HG03025 (cell line): ENCODE results near the gene MARCHF3.
"Not testable (repeated sequence)": the region's sequence is repeated elsewhere in the genome, so short reads cannot be mapped to it uniquely, and the experiment has no call there.

Experiments
- ATAC-seq: cut with Tn5 transposase; IDR thresholded peaks from one replicate; pipeline ENCODE4 v1.9.1; 2021; ENCODE audit warnings: mild to moderate bottlenecking, moderate library complexity; ENCODE audit not compliant: unreplicated experiment, low FRiP score

Gene MARCHF3

DNA sequence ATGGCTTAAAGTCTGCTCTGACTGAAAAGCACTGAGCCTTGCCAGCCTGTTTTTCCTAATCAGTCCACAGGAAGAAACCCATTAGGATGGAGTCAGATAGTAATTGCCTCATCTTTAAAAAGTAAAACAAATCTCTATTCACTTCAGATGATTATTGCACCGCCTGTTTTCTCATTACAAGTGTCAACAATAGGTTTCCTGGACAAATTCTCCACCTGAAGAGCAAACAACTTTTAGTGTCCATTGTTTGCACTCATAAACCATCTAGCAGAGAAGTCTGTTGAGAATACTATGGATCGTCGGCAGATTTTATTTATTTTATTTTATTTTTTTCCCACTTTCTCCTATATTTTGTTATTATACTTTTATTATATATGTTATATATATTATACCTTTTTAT is 22.7 kb upstream of the MARCHF3 start:
- ATAC-seq: no peak

DNA sequence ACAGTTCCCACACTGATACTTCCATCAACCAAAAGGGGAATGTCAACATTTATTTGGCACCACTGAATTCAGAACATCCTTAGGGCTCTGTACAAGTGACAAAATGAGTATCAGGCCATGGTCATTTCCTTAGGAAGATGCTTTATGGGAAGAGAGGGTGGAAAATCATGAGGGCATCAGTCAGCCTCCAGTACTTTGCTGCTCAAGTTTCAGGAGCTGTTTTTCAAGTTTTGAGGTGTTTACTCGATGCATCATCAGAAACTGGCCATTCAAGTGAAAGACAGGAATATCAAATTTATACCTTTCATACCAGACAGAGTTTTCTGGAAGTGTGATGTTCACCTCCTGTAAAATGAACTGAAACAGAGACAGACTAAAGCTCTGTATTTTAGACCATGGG is 21.2 kb upstream of the MARCHF3 start:
- ATAC-seq: no peak

DNA sequence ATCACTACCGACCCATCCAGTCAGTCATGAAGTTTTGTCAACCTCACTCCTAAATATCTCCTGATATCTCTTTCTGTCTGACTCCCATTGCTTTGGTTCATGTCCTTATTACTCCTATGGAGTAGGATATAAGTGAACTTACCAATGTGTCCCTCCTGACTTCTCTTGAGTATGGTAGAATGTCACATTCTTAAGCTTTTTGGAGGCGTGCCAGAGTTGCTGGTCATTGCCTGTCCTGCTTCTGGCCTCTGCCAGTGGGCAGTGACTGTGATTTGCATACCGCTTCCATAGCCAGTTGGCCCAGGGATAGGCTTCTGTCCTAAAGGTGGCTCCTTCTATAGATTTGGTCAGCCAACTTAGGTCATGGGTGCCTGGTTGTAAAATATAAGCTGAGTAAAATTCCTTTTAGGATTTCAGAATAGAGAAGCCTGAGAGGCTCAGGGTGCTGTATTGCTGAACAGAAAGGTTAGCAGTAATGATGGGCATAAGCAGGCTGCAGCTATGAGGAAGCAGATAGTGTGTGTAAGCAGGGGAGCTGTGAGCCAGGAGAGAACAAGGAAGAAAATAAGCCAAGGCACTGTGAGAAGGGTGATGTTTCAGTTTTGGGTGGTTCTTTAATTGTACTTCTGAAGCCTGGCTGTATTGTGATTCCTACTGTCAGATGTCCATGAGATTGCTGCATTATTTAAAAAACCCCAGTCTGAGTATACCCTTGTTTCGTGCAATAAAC is 16.1 kb upstream of the MARCHF3 start:
- ATAC-seq: no peak

DNA sequence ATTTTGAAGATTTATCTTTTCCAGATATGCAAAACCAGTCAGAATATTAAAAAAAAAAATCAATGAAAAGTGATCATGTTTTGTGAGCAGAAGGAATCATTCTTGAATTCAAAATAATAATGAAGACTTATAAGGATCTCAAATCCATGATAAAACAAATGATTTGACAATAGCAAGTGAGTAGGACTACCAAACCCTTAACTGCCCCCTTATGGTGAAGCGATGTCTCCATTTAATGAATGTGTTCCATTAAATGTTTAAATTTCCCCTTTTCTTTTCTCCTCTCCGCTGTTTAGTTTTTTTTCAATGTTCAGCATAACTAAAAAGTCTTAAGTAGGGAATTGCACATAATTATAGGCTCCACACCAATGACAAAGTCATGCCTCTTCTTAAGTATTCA is 12.2 kb upstream of the MARCHF3 start:
- no peak for ATAC-seq

DNA sequence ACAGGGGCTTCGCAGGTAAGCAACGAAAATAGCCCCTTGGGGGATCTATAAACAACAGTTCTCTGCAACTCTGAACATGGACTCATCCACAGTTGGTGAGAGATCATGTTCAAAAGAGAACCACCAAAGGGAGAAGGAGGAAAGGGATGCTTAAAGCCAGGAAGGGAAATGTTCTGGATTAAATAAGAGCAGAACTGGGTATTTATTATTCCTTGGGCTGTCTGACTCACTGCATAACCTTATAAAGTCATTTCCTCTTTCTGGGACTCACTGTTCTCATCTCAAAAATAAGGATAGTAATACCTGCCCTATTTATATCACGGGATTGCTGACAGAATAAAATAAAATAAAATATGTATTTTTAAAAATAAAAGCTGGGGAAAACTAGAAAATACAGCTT is 11.2 kb upstream of the MARCHF3 start:
- no peak for ATAC-seq

DNA sequence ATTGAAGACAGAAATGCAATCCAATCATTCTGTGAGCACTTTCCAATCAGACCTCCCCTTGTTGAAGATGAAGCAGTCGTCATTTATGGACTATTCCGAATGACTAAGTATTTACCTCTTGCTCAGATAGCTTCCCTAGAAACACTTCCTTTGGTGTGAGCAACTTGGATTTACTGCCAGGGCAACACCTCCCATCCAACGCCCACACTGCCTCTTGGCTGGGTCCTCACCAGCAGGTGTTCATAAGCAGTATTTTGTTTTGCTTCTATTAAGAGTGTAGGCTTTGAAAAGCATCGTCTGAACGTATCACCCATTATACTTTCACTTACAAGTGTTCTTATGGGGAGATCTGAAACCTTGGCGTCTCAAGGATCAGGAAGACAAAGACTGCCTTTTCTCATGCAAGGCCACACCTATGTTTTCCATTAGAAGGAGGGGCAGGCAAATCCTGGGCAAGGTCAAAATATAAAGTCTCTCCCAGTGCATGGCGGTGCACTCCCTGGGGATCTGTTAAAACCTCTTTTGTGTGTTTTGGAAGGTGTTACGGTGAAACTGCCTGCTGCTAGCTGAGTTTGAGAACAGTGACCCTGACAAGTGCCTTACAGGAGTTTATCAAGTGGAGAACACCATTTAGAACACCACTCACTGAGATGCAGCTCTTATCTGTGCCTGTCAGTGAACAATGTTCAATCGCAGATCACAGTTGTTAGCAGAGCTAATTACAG is 10.6 kb upstream of the MARCHF3 start:
- no peak for ATAC-seq

DNA sequence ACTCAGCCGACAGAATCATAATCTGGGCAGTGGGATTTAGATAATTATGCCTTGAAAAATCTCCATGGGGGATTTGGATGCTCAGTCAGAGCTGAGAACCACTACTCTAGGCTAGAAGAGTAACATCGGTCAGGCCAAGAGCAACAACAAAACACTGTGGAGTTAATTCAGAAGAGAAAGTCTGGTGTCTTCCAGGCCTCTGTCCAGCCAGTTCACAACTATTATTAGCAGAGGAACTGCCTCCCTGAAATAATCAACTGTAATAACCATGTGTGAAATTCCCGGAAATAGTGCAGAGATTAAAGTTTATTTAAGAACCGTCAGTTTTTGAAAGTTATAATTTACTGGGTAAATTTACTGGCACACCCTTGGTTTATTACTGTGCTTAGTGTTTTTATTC is 8.2 kb upstream of the MARCHF3 start:
- no peak for ATAC-seq

DNA sequence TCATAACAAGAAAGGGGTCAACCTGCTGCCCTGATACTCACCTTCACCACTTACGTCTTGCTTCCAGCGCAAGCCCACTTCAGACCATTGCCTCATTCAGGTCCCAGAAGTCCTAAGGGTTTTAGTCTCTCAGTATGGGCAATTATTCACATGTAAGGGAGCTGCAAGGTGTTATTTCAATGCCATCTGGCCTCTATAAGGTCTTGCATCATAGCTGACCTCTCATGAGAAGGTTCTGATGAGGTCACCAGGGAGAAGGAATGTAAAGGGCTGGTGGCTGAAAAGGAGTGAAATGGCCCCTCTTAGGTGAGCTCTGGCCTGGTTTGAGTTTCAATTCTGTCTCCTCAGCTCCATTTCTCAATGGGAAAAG is 1.5 kb upstream of the MARCHF3 start:
- no peak for ATAC-seq

DNA sequence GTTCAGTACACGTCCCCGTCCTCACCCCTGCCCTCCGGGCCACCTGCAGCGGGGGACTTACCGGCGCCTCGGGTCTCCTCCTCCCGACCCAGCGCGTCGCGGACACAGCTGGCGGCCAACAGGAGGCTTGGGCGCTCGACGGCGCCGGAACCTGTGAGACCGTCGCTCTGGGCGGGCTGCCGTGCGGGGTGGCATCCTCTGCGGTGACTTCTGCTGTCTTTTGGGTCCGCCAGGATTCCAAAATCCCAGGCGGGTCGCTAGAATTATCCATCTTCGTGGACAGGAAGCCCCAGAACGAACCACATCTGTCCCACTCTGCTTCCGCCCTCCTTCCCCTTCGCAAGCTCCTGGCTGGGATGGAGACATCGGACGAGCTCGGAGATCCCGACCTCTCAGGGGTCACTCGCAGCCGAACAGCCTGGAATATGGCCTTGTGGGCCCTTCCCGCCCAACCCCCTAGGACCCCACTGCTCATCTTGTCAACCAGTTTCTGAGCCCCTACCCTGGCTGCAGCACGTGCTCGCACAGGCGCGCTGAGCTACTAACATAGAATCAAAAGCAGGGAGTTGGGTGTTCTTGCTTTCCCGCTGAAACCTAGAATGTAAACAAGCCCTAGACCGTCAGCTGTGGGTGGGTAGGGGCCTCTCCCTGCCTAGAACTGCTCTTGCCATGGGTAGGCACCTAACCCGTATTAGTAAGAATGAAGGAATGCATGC is 947 bp upstream of the MARCHF3 start:
- peak; percentile 26 for ATAC-seq

DNA sequence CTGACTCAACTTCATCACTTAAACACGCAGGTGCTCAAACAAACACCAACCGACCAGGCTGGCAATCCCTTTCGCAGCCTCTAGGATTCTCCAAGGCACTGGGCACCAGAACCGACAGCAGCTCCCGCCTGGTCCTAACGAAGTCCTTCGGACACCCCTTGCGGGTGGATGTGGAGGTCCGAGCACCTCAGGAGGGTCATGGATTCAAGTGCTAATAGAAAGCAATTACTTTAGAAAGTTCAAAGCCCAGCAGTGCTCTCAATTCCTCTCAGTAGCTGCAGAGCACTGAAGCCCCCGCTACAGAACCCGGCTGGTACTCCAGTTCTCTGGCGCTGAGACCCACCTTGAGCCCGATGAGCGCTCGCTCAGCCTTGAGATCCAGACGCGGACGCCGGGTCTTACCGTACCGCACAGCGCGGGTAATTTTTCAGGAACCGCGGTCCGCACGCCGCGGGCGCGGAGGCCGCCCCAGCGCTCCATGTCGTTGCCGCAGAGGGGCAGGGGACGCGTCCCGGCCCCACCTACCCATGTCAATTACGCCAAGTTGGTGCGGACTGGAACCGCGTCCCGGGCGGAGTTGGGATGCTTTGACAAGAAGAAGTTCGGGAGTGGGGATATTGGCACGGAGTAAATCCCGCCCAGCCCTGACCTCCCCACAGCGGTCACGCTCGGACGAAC is 638 bp downstream of the MARCHF3 start:
- ATAC-seq: peak; percentile 13

DNA sequence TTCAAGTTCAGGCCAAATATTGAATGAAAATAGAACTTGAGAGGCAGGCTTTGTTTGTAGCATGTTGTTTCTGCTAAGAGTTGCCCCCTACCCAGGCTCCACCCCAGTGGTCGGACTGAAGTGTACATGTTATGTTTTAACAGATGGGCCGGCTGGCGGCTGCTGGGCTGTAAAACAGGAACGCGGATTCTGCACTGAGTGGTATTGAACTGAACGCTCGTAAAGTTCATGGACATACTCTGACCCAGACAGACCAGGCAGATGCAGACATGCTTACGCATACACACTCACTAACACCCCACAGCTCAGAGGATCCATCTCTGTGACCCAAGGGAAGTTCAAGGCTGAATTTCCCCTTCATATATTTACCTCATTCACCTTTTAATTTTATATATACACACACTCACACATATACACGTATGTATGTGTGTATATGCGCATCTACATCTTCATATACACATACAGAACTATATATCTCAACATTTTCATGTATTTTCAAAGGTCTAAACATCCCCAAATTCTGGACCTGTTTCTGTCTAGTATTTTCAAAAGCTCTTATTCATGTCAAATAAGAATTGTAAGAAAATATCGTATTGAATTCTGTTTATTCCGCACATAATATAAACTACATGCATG is 1.4 kb downstream of the MARCHF3 start:
- no peak for ATAC-seq

DNA sequence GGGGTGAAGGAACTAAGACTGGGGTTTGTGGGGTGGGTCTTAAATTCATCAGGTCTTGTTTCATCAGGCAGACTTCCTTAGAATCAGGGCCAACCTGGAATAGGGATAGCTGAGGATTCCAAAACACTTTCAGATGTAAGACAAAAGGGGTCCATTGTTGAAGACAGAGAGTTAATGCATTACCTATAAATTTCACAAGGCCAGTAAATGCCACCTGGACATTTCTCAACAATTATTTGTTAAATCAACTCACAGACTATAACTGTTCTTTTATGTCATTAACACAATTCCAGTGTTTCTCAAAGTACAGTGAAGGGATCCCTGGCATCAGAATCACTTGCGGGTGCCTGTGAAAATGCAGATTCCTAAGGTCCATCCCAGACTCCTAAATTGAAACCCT is 2.8 kb downstream of the MARCHF3 start:
- no peak for ATAC-seq

DNA sequence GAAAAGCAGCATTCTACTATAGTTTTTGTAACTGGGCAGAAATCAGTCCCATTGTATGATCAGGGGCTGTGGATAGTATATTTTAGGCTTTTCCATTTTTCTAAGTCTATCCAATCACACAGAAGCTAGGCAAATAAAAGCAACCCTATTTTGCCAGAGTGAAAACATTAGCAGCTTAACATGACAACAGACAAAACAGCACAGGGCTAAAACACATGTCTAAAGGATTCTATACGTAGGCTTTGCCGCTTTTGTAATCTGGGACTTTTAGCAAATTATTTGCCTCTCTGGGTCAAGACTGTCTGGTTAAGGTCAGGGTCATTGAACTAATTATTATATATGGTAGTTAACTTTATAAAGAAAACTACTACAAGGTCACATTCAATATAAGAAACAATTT is 4.2 kb downstream of the MARCHF3 start:
- ATAC-seq: no peak

DNA sequence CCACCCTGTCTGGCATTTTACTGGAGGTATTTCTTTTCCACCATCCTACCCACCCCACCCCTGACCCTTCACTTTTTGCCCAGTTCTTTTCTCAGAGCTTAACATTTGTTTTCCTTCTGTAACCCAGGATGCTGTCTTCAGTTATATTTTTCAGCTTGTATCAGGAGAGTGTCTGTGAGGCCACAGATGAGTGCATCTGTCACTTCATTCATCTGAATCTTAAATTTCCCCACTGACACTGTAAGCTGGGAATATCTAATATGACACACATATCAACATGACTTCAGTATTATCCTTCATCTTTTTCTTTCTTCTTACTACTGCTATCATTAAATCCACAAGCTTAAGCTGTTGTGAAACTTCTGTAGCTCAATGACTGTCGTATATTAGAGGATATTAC is 4.9 kb downstream of the MARCHF3 start:
- no peak for ATAC-seq

DNA sequence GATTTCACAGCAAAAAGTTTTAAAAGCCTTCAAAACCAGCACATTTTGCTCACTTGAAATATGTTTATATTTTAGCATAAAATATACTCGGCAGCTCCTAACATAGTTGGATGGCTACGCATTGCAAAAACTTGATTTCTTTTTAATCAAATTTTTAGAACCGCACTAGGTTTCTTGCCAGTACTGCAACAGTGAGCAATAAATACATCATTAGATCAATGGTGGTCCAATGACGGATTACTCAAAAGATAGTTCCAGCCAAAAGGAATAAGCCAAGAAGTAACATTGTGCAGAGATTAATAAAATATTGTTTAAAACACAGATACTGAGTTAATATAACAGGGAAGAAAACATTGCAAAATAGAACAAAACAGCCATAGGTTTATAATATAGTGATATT is 5.5 kb downstream of the MARCHF3 start:
- no peak for ATAC-seq

DNA sequence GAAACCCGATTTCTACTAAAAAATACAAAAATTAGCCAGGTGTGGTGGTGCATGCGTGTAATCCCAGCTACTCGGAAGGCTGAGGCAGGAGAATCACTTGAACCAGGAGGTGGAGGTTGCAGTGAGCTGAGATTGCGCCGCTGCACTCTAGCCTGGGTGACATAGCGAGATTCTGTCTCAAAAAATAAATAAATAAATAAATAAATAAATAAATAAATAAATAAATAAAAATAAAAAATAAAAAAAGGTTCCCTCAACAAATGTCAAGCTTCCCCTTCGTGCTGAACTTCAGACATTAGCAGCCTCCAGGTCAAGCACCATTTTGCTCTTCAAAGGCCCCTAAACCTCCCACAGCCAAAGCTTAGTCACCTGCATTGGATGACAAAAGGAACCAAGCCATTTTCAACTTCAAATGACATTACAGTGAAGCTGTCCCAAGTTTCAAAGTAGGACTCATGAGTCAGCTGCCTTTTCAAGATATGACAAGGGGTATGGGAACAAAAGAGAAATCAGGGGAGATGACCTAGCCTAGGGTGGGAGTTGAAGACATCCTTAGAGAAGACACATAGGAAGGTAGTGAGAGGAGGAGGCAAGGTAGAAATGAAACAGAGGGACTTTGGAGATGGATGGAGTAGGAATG is 6.7 kb downstream of the MARCHF3 start:
- not testable (repeated sequence) for ATAC-seq

DNA sequence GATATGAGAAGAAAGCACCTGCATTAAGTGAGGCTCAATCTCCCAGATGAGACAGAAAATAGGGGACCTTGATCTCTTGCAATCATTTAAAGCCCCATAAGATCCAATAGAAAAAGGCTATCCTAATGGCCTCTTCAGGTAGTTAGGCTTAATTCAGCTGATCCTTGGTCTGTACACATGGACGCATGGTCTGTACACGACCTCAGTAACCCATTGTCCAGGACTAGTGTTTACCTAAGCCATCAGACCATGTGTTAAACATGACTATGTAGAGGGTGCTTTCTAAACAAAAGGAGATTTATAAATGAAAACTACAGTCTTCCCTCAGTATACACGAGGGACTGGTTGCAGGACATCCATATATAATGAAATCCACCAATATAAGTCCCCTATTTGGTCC is 7.5 kb downstream of the MARCHF3 start:
- no peak for ATAC-seq

DNA sequence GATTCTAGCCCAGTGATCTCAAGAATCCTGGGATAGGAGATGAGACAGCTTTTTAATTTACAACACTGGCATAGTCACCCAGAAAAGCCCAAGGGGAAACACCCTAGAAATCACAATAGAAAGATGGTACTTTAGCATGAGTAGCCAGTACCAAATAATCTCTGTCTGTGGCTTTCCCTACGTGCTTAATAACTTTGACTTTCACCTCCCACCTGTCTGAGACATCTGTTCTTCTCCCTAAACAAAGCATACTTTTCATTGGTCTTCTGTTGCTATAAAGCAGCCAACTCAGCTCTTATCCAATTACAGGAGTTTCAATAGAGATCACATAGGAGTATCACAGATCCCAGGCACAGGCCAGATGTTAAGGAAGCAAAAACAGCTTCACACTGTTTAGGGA is 10.4 kb downstream of the MARCHF3 start:
- no peak for ATAC-seq

DNA sequence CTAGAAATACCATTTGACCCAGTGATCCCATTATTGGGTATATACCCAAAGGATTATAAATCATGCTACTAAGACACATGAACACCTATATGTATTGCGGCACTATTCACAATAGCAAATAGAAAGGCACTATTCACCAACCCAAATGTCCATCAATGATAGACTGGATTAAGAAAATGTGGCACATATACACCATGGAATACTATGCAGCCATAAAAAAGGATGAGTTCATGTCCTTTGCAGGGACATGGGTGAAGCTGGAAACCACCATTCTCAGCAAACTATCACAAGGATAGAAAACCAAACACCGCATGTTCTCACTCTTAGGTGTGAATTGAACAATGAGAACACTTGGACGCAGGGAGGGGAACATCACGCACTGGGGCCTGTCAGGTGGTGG is 13.6 kb downstream of the MARCHF3 start:
- ATAC-seq: not testable (repeated sequence)

DNA sequence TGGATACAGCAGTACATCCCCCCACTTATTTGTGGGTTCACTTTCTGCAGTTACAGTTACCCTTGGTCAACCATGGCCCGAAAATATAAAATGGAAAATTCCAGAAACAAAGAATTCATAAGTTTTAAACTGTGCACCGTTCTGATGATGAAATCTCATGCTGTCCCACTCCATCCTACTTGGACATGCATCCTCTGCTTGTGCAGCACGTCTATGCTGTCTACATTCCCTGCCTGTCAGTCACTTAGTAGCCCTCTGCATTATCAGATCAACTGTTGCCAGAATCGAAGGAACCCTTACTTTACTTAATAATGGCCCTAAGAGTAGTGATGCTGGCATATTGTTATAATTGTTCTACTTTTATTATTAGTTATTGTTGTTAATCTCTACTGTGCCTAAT is 14.6 kb downstream of the MARCHF3 start:
- ATAC-seq: no peak
